ENCODE data around the gene NSL1.
A peak's percentile ranks its signal among the peaks of the same experiment; 100 is the strongest.

The NSL1 gene

GRCh38 chr1:212700892-212701819 lies 90.4 kb downstream of the NSL1 start:
- peak; percentile 15 for DNase-seq

GRCh38 chr1:212700223-212700891 lies 91.2 kb downstream of the NSL1 start:
- peak; percentile 19 for DNase-seq

- peak; percentile 32 for DNase-seq
These were observed 91.9 kb downstream of the NSL1 start, which contains the start of gene BATF3 for GRCh38 chr1:212699625-212700222. Gene BATF3, minus strand, starts transcription at chr1:212699840. Its CDS starts 78 bp downstream, at chr1:212699762.

GRCh38 chr1:212699104-212699624 lies 92.4 kb downstream of the NSL1 start:
- DNase-seq: peak; percentile 28

- DNase-seq: no peak
These were observed 93.0 kb downstream of the NSL1 start for GRCh38 chr1:212698467-212699103.

DNA sequence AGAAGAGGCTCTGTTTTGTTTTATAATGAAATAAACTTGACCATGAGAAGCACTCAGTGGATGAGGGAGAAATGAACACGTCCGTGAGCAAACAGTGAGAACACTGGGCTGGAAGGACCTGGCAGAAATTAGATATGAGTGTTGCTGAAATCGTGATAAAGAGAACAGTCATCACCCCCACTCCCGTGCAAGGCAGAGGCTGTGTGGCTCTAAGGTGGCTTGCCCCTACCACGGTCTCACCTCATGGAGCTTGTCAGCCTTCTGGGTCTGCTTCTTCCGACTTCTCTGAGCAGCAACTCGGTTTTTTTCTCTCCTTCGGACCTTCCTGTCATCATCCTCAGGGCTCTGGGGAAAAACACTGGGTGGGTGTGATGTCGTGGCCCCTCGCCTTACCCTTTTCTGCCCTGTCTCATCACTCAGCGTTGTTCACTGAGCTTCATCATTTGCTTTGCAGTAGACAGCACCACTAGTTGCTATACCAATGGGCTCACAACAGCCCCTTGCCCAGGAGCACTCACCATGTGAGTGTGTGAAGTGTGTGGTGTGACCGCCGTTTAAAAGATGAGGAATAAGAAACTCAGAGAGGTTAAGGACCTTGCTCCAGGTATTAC lies 94.8 kb downstream of the NSL1 start:
- no peak for DNase-seq

DNA sequence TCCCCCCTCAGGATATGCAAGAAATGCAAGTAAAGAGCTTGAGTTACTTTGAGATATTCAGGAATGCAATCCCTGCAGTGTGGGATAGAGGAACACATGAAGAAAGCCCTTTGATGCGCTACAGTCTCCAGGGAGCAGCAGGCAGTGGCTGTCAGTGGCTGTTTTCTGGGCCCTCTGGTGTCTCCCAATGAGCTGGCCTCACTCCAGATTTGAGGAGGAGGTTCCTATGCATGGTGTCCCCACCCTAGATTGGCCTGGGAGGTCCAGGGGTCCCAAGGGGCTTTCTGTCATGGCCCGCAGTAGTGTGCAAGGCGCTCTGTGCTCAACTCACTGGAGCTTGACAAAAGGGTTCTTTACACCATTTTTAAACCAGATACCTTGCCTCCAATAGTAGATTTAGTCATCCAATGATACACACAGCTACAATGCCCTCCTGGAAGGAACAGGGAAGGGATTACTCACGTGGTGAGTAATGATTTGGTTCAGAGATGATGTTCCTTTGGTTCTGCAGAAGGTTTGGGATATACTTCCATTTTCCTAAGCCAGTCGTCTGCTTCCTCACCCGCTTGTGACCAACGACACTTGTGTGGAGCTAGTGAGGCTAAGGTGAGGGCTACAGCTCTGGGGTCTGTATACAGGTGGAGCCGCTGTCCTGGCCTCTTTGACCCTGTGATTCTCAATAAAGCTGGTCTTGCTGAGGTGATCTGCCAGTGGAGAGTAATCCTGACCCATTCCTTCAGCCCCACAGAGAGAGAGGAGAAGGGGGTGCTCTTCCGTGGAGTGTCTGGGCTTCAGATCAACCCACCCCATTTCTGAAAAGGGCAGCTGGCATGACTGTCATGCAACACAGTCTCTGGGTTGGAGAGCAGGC lies 98.6 kb downstream of the NSL1 start:
- no peak for DNase-seq

- no peak for DNase-seq
These were observed 100.0 kb downstream of the NSL1 start for GRCh38 chr1:212691561-212692071.

DNA sequence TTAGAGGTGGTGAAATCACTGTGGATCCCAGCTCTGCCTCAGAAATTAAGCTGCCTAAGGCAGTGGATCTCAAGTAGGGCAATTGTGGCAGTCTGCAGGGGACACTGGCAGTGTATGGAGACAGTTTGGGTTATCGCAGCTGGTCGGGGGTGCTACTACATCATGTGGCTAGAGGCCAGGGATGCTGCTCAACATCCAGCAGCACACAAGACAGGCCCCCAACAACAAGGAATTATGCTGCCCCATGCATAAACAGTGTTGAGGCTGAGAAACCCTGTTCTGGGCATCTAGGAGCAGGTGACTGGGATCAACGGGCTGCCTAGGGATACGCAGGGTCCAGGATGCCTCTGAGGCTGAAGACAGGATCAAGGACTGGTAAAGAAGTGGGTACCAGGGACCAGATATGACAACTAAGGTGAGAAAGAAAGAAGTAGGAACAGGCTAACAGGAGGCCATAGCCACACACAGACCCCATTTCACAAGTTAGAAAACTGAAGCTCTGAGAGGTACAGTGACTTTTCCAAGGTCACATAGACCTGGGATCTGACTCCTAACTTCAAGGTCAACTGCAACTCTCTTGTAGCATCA lies 100.7 kb downstream of the NSL1 start:
- no peak for DNase-seq

DNA sequence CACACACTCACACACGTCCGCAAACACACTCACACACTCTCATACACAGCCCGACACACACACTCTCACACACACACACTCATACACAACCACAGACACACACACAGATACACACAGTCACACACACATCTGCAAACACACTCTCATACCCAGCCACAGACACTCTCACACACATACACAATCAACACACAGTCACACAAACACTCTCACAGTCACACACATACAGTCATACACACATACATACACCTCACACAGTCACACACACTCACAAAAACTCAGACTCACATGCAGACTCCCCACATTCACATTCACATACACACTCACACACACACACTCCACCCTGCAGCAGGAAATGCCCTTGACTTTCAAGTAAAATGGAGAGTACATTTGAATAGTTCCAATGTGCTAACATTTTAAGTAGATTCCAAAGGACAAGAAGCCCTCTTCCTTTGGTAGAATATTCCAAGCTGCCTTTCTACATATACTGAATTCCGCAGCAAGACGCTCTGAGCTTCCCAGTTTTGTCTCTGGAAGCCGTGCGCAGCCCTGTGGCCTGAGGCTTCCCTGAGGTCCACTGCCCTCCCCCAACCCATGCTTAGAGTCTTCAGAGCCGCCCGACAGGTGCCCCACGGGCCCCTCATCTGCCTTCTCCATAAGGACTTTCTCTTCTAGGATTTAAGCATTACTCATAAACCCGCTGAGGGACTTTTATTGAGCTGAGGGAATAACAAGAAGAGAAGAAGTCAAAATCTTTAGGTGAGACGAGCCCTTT lies 101.6 kb downstream of the NSL1 start:
- no peak for DNase-seq

- DNase-seq: no peak
These were observed 102.3 kb downstream of the NSL1 start for GRCh38 chr1:212689196-212689725.

DNA sequence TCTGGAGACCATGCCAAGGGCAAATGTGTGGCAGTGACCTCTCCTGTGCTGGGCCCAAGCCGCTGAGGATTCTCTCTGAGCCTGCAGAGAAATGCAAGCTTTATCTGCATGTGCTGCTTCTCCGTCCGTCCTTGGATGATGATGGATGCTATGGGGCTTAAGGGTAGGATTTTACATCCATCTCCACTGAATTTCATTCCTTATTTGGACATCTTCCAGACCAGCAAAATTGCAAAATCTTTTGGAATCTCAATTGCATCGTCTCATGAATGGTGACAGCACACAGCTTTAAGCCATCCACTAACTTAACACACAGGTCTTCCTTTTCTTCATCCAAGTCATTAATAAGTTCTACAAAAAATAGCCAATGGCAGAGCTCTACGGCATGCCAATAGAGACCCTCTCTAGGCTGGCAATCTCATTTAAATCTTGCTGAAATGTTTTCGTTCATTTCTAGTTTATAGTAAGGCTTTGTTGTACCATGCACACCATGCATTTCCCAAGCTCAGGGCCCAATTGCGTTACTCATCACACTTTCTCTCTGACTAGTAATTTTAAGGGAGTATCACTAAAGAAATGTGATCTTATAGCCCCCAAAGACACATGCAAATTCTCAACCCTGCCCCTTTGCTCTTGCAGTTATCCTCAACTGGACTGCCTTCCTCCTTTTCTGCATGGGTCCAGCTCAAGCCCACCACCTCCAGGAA lies 103.1 kb downstream of the NSL1 start:
- no peak for DNase-seq

DNA sequence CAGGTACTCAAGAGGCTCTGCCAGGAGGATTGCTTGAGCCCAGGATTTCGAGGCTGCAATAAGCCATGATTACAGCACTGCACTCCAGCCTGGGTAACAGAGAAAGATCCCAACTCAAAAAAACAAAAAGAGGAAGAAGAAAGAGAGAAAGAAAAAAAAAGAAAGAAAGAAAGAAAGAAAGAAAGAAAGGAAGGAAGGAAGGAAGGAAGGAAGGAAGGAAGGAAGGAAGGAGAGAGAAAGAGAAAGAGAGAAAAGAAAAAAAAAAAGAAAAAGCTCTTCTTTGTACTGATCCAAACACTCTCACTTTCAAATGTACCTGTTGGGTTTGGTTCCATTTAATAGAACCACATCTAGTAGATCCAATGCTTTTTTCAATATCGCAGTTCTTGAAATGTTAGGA lies 103.8 kb downstream of the NSL1 start:
- no peak for DNase-seq

DNA sequence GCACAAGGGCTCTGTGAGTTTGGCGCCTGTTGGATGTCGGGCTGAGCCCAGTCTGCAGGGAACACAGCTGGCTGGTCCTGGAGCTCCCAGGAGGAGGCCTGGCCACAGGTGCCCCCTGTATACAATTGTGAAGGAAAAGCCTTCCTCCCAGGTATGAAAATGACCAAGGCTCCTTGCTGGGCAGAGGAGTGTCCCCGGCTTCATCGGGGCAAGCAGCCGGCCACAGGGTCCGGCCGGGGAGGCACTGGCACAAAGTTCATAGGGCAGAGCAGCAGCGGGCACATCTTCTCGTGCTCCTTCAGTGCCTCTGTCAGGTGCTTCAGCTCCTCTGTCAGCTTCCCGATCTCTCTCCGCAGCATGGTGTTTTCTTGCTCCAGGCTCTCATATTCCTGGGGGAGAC lies 105.0 kb downstream of the NSL1 start:
- no peak for DNase-seq

- no peak for DNase-seq
These were observed 105.5 kb downstream of the NSL1 start for GRCh38 chr1:212686069-212686468.

DNA sequence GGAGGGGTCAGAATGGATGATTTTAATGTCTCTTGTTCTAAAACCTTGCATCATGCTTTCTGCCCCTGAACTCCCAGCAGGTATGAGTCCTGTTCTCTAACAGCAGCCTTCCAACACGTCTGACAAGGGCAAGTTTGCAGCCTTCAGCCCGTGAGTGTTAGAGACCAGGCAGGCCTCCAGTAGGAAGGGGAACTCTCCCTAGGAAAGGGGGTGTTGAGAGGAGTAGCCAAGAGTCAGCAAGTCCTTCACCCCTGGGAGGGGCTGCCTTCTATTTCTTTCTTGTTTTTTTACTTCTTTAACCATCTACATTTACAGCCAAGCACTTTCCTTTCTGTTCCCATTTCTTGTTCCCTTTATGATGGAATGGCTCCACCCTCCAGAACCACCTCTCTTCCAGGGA lies 106.1 kb downstream of the NSL1 start:
- no peak for DNase-seq

GRCh38 chr1:212684521-212685090 lies 107.0 kb downstream of the NSL1 start:
- no peak for DNase-seq

DNA sequence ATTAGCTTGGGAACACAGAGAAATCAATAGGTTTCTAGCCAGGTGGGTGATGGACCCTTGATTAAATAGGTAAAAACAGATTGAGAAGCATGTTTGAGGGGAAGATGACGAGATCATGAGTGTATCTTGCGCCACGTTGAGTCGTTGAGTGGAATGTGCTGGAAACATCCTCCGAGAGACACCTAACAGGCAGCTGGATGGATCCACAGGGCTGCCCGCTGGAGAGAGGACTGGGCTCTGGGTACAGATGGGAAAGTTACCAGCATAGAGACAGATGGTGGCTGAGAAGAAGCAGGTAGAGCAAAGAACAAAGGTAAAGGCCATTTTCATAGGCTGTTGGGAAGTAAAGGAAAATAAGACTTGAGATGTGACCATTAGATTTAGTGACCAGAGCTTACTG lies 107.5 kb downstream of the NSL1 start:
- DNase-seq: no peak

- DNase-seq: peak; percentile 16
These were observed 108.2 kb downstream of the NSL1 start for GRCh38 chr1:212683357-212683722.
